RWPE1 (cell line): ENCODE data around the gene EVC.
A peak's percentile ranks its signal among the peaks of the same experiment; 100 is the strongest.

Experiments
- CTCF ChIA-PET: fragments of 350-600 bp; sonication (Branson Sonifier 250); formaldehyde crosslinking; extraction: SDS; loops from one replicate; lab custom pipeline; 2021; lab: Yijun Ruan, JAX
- POLR2A ChIA-PET: fragments of 400-600 bp; formaldehyde crosslinking; extraction: SDS; loops from one replicate; lab custom pipeline; 2020; ENCODE audit warnings: antibody characterized with exemption; ENCODE audit not compliant: low non-redundant PET; lab: Yijun Ruan, JAX
- DNase-seq: peaks from one replicate; pipeline ENCODE4 v3.0.0; 2012; ENCODE audit warnings: low spot score
- H3K27ac ChIP-seq: fragments of 450-650 bp; 2 replicates; pipeline ENCODE4 v1.5.1; 2017
- CTCF ChIP-seq: fragments of 450-650 bp; conservative IDR thresholded peaks from 2 replicates; pipeline ENCODE4 v1.5.1; 2017; ENCODE audit warnings: low read depth, mild to moderate bottlenecking

Gene EVC

GRCh38 chr4:5759236-5760075 is 48.5 kb downstream of the EVC start:
- ChIA-PET POLR2A (no interaction called here), CTCF (no interaction called here)
- no peak for DNase-seq
- peak overlapping the region; percentile 94 for H3K27ac ChIP-seq
- no peak for TF ChIP-seq CTCF

GRCh38 chr4:5760246-5760645 is 49.2 kb downstream of the EVC start:
- no peak for DNase-seq
- CTCF ChIA-PET = no interaction called here
- no peak for TF ChIP-seq CTCF
- POLR2A ChIA-PET = no interaction called here
- H3K27ac ChIP-seq = peak overlapping the region; percentile 94

- ChIA-PET CTCF (no interaction called here), POLR2A (interaction anchor here (0.6 kb wide), 1 partner anchor 13 kb away, joined by 3 read pairs; no protein-coding TSS in a partner anchor)
- no peak for TF ChIP-seq CTCF
- peak overlapping the region; percentile 94 for H3K27ac ChIP-seq
- DNase-seq = no peak
Observed at GRCh38 chr4:5760936-5761480, 50.0 kb downstream of the EVC start.

GRCh38 chr4:5770051-5770450 is 59.0 kb downstream of the EVC start:
- CTCF ChIA-PET = no interaction called here
- peak overlapping the region; percentile 26 for H3K27ac ChIP-seq
- no peak for DNase-seq
- POLR2A ChIA-PET = no interaction called here
- TF ChIP-seq CTCF = no peak

GRCh38 chr4:5772528-5773270 is 61.7 kb downstream of the EVC start:
- ChIA-PET POLR2A (no interaction called here), CTCF (no interaction called here)
- peak overlapping the region; percentile 94 for H3K27ac ChIP-seq
- no peak for TF ChIP-seq CTCF
- DNase-seq = no peak

- no peak for TF ChIP-seq CTCF
- peak; percentile 85 for DNase-seq
- ChIA-PET POLR2A (no interaction called here), CTCF (no interaction called here)
- peak overlapping the region; percentile 94 for H3K27ac ChIP-seq
Observed at GRCh38 chr4:5773271-5773555, 62.2 kb downstream of the EVC start.
